Left colon (tissue), 2 donors: ENCODE data around the gene INPP4A. TPM values are rescaled to one million over a fixed set of nuclear protein-coding genes. Genes with fewer than 3 reads are reported as not detected.

Experiments used
- ATAC-seq: fragments of 200-7000 bp; cut with Tn5 transposase; one replicate; pipeline ENCODE4 v1.9.1; 2020; ENCODE audit warnings: mild to moderate bottlenecking, moderate library complexity
- DNase-seq, 2 donors: peaks; one replicate each; pipeline ENCODE4 v3.0.0-alpha.2; 2020
- intact Hi-C, 2 donors: fragments of 100-400 bp; cut with DNase I in 1 of 2; cut with micrococcal nuclease in 1 of 2; formaldehyde crosslinking; loops; one replicate each; pipeline versions ENCODE4 v1.11.2 to v1.14.0; 2022; cut with DNase I, micrococcal nuclease
- total RNA-seq, 2 donors: library from RNA; stranded (reverse); fragmentation: NEBNext Ultra II Directional; extraction: Animal tissue kit (Norgen Biotek cat#: 25700); gene quantifications; one replicate each; pipeline ENCODE4 v1.2.1, GENCODE V29; 2021
- donor health status: DM: no; HTN: no; CAD: no.
- donor health status: DM: yes; HTN: yes; CAD: no.

Gene INPP4A
- total RNA-seq, 2 donors from 2014 or later = 14.3 to 19.1 TPM

GRCh38 chr2:98485453-98485755, 40.7 kb downstream of the INPP4A start:
- ATAC-seq (no peak), DNase-seq (no peak)
- intact Hi-C loops = no loop called here

DNA sequence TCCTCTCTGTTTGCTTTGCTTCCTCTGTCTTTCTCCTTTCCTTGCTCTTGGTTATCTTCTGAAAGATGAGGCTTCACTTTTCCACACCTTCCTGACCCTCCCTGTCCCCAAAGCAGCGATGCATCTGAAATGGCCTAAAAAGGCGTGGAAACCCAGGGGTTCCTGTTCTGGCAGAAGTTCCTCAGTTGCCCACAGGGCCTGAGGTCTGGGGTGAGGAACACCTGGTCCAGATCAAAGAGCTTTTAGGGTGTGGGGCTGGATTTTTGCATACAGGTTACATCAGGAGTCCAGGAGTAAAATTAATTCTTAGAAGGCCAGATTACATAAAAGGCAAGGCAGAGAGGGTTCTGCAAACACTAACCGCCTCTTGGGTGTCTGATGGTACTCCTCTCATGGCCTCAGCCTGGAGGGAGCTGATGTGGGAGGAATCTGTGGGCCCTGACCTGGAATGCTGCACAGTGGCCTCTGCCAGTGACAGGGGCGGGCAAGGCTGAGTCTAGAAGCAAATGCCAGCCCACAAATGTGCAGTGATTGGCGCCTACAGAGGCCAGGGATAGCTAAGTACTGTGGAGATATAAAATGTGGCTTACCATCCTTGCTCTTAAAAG, 41.8 kb downstream of the INPP4A start:
- no peak for ATAC-seq
- intact Hi-C loops = no loop called here
- DNase-seq = no peak

- intact Hi-C loops = no loop called here
- DNase-seq = no peak
- ATAC-seq = no peak
Measured at GRCh38 chr2:98487101-98487805, 42.6 kb downstream of the INPP4A start.

DNA sequence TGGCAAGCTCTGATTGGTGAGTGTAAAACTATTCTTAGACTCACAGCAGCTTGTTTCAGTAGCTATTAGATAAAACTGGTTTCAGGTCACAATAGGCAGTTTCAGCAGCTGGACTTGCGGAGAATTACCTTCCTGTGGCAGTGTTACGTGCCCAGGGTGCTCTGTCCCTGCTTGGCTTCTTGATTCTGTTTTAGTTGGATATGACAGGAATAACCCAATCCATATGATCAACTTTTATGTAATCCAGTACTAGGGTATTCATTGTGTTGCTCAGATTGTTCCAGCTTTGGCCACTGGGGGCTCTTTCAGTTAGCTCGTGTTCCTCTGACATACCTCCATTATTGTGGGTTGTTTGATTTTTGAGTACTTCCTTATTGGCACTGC, 43.1 kb downstream of the INPP4A start:
- DNase-seq = peak in 1 of 2 donors; percentile 72
- intact Hi-C loops = no loop called here
- ATAC-seq = peak; percentile 80

DNA sequence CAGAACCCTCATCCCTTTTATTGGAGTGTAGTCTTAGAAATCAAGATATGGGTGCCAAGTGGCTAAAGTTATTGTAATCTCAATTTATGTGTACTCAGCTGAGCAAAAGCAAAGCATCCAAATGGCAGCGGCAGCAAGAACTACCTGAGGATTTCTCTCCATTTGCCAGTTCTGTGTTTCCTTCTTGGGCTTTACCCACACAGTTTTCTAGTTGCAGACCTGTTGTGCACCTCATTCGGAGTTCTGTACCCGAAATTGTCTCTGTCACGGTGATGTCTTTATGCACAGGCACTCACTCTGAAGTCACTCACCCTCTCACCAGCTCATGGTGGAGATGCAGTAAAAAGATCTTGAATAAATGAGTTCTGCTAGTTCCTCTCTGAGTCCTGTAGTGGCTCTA, 43.6 kb downstream of the INPP4A start:
- ATAC-seq (no peak), DNase-seq (no peak)
- intact Hi-C loops = no loop called here

GRCh38 chr2:98489486-98489885, 44.8 kb downstream of the INPP4A start:
- no peak for ATAC-seq
- intact Hi-C loops = no loop called here
- DNase-seq = no peak

DNA sequence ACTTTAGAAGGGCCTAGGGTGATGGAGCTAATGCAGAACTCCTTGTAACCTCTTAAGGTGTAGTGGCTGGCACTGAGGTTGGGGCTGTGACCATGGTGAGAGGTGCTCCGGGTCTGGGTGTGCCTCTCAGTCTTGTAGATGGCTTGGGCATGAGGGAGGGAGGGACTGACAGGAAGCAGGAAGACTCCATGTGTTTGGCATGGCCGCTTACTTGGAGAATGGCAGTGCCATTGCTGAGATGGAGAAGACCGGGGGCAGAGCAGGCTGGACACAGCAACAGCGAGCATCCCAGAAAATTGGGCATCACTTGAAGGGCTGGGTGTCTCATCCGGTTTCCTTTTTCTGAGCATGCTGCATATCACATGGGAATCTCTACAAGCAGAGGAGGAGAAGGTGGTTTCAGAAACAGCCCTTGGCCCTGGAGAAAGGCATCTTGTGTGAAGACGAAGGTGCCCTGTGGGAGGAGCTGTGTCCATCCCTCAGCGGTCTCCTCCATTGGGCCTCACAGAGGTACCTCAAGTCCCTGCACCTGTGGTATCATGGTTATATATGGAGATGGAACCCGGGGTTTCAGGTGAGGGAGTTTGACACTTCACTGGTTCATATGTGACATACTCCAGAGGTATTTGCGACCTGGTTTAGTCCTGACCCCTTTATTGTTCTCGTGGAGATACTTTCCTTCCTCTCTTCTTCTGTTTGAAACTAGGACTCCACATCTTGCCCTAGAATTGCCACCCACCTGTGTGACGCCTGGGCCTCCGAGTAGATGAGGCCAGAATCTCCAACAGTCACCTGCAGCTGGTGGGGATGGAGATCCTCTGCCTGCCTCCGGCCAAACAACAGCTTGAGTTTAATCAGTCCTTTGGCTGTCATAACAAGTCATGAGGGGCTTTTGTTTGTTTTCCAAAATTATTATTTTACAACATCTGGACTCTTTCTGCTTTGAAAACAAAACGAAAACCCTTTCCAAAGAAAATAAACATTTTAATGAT, 45.6 kb downstream of the INPP4A start:
- DNase-seq (no peak), ATAC-seq (no peak)
- intact Hi-C loops = no loop called here

DNA sequence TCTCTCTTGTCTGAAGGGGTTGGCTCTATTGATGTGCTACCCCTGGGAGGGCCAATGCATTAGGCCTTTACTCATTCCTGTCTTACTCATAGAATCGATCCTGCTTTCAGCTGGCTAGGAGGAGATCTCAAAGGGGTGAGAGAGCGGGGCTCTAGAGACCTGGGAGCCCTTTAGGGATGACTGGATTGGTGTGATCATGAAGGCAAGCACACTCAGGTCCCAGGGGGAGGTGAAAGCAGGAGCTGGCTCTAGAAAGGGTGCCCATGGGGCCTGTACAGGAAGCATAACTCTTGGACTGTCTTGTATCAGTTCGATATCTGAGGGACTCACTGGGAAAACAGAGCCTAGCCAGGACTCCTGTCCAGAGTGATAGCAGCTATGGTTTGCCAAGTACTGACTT, 47.8 kb downstream of the INPP4A start:
- ATAC-seq (no peak), DNase-seq (no peak)
- intact Hi-C loops = no loop called here

GRCh38 chr2:98494699-98495098, 50.0 kb downstream of the INPP4A start:
- DNase-seq (no peak), ATAC-seq (no peak)
- intact Hi-C loops = no loop called here

DNA sequence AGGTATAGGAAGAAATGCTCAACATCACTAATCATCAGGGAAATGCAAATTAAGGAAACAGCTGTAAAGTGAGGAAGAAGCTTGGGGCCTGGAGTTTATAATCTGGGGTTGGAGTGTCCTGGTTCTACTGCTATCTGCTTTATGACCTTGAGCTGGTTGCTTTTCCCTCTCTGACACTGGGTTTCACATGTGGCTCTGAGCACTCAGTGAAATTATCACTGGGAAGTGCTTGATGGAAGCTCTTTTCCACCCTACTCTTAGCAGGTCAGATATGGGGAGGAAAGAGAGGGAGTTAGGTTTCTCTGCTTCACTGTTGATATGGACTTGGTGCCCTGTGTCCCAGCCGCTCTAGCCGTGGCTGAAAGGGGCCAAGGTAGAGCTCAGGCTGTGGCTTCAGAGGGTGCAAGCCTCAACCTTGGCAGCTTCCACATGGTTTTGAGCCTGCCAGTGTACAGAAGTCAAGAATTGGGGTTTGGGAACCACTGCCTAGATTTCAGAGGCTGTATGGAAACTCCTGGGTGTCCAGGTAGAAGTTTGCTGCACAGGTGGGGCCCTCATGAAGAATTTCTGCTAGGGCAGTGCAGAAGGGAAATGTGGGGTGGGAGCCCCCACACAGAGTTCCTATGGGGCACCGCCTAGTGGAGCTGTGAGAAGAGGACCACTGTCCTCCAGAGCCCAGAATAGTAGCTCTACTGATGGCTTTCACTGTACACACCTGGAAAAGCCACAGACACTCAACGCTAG, 52.3 kb downstream of the INPP4A start:
- DNase-seq (no peak), ATAC-seq (no peak)
- intact Hi-C loops = no loop called here

GRCh38 chr2:98498703-98499440, 54.2 kb downstream of the INPP4A start:
- no peak for DNase-seq
- intact Hi-C loops = no loop called here
- no peak for ATAC-seq

DNA sequence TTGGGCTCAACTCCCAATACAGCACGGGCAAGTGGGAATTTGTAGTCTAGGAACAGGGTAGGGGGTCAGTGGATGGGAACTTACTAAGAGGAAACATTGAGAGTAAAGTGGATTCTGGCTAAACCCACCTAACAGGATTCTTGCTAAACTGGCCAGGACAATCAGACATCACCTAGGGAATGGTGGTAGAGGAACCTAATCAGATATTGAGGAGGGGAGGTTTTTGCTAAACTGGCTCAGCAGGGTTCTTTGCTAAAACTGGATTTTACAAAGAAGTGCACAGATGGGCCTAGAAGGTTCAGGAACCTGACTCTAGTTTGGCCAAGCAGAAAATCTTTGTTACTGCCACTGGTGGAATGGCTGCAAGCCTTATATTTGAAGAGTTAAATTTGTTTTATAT, 55.9 kb downstream of the INPP4A start:
- no peak for ATAC-seq
- no peak for DNase-seq
- intact Hi-C loops = no loop called here

DNA sequence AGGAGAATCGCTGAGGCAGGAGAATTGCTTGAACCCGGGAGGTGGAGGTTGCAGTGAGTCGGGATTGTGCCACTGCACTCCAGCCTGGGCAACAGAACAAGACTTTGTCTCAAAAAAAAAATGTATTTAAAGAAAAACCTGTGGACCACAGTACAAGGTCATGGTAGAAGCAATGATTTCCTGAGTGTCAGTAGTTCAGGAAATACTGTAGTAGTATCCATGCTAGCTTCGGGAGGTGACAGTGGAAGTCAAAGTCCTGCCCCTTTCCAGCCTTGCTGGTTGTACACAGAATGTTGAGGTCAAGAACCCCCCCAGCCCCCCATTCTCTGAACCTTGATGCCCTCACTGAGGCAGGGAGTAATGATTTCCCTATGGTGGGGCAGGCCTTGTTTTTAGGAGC, 56.6 kb downstream of the INPP4A start:
- ATAC-seq (no peak), DNase-seq (no peak)
- intact Hi-C loops = no loop called here

GRCh38 chr2:98501876-98502275, 57.2 kb downstream of the INPP4A start:
- DNase-seq (no peak), ATAC-seq (no peak)
- intact Hi-C loops = no loop called here

GRCh38 chr2:98502556-98503335, 58.1 kb downstream of the INPP4A start:
- no peak for ATAC-seq
- no peak for DNase-seq

DNA sequence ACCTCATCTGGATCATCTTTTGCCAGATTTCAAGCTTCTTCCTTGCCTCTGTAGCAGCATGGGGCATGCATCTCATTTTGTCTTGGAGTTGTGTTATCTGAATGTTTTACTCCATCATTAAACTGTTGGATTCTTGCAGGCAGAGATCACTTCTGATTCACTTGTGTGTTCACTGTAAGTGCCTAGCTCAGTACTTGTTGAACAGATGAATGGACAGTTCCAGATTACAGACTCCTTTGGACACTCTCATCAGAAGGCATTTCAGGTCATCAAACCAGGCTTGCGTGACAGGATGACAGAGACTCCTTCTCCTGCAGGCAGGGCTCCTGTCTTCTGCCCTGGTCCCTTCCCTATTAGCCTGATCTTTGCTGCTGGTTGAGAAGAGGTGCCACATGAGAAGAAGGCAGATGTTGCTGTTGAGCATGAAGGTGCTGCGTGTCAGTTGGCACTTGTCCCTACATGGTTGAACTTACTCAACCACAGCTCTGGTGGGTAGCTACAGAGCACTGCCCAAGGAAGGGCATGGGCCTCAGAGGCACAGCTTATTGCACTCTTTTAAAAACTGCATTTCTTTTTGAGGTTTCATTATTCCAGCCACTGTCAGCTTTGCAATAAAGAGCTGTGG, 58.9 kb downstream of the INPP4A start:
- intact Hi-C loops = no loop called here
- ATAC-seq (no peak), DNase-seq (no peak)

More at GRCh38 chr2:98502556-98503335, 58.1 kb downstream of the INPP4A start:
- intact Hi-C loops = no loop called here

DNA sequence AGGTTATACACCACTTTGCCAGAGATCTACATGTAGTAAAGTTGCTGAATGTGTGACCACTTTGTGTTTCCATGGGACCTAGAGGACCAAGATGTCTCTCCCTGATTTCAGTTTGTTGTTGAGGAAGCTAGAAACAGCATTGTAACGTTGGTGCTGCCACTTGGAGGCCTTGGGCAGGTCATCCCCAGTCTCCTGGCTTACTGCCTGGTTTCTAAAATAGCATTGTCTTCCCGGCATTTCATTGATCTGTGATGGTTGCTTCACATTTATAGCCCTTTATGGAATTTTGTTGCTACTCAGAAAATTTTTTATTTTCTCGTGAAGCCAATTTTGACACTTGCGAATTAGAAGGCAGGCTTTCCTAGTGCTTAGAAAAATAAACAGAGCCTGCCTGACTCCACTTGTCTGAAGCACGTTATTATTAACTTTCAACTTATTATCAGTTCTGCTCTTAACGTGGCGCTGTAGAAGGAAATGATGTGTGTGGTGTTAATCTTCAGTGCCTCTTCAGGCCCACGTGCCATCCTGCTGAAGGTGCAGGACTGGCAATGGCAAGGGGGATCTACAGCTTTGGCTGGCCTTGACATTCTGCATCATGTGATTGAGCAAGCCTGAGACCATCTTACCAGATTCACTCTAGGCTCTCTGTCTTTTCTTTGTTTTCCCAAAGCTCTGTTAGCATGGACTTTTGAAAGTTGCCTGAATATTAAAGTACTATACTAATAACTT, 59.9 kb downstream of the INPP4A start:
- intact Hi-C loops = no loop called here
- ATAC-seq (no peak), DNase-seq (no peak)
